Measurements from ENCODE around the gene LAT. TPM values are rescaled to one million over a fixed set of nuclear protein-coding genes. Genes with fewer than 3 reads are reported as not detected.

The LAT gene
- total RNA-seq, 1 experiment from 2014 or later, result 4.3 TPM

DNA sequence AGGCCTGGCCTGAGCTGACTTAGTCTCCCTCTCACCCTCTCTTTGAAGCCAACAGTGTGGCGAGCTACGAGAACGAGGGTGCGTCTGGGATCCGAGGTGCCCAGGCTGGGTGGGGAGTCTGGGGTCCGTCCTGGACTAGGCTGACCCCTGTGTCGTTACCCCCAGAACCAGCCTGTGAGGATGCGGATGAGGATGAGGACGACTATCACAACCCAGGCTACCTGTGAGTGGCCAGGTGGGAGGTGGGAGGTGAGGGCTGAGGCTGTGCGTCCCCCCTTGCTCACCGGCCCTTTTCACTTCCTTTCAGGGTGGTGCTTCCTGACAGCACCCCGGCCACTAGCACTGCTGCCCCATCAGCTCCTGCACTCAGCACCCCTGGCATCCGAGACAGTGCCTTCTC, 1.6 kb downstream of the LAT start:
- no peak overlapping the region for H2BK12ac ChIP-seq (ENCODE audit: insufficient read length, low read depth, low read length)
- H2BK120ac ChIP-seq (ENCODE audit: low read depth, low read length, poor library complexity, severe bottlenecking), result no peak overlapping the region
- H3K14ac ChIP-seq (ENCODE audit: insufficient read depth, low read length), result no peak overlapping the region
- Mint-ChIP-seq H3K27ac (no peak overlapping the region), H3K27me3 (ENCODE audit: low read depth) (no peaks in the 10 kb centered on the region), H3K4me1 (no peaks in the 10 kb centered on the region), H3K4me3 (no peak overlapping the region), H3K36me3 (ENCODE audit: insufficient read depth in 1 of 3, low read depth in 3 of 3) (peaks cover 10 to 26% (median 25%) of the 10 kb centered on the region in 3 experiments), H3K9me3 (peaks cover 4 to 6% of the 10 kb centered on the region in 2 experiments; a peak in 3 of 5 replicates)
- H2AFZ ChIP-seq (ENCODE audit: low read length), result no peak overlapping the region
- H3K18ac ChIP-seq (ENCODE audit: insufficient read length, low read depth, low read length), result no peak overlapping the region
- H2BK20ac ChIP-seq (ENCODE audit: low read depth, low read length, poor library complexity, severe bottlenecking), result no peak overlapping the region
- no peaks in the 10 kb centered on the region for H3K79me1 ChIP-seq (ENCODE audit: insufficient read depth, low read depth, low read length, poor library complexity, severe bottlenecking)
- no peak overlapping the region for H3K9ac ChIP-seq (ENCODE audit: extremely low read depth, insufficient read length, low read length)
- H2AK5ac ChIP-seq (ENCODE audit: insufficient read length, low read length), result no peak overlapping the region
- no peak overlapping the region for H3K4ac ChIP-seq (ENCODE audit: low read depth, low read length)
- no peak overlapping the region for H3T11ph ChIP-seq (ENCODE audit: low read length)
- H3K79me2 ChIP-seq (ENCODE audit: insufficient read depth, low read length), result no peaks in the 10 kb centered on the region
- WGBS (ENCODE audit: extremely low coverage, insufficient read length, low lambda C conversion rate), result no CpG with 5 or more reads among the region's 13 CpGs
- H3K56ac ChIP-seq (ENCODE audit: insufficient read length, low read depth, low read length), result no peak overlapping the region
- no peaks in the 10 kb centered on the region for H3K27me3 ChIP-seq (ENCODE audit: insufficient read depth, low read length)
- no peak overlapping the region for H2BK15ac ChIP-seq (ENCODE audit: low read depth, low read length)
- TF ChIP-seq CTCF (conservative IDR thresholded peaks at IDR 0.05), result no peak
- no peak overlapping the region for H2BK5ac ChIP-seq (ENCODE audit: insufficient read length, low read length)
- H3K27ac ChIP-seq (ENCODE audit: insufficient read length, low read depth, low read length), result no peak overlapping the region
- H3K23ac ChIP-seq (ENCODE audit: insufficient read length, low read depth, low read length), result no peak overlapping the region
- H4K91ac ChIP-seq (ENCODE audit: insufficient read length, low read depth, low read length), result no peak overlapping the region
- DNase-seq, result no peak
- H3K4me1 ChIP-seq (ENCODE audit: insufficient read depth, low read length), result no peaks in the 10 kb centered on the region
- H3K4me2 ChIP-seq (ENCODE audit: insufficient read depth, insufficient read length, low read length), result no peak overlapping the region
- no peaks in the 10 kb centered on the region for H3K23me2 ChIP-seq (ENCODE audit: insufficient read length, low read depth, low read length, poor library complexity, severe bottlenecking)
- H4K20me1 ChIP-seq (ENCODE audit: control insufficient read depth, insufficient read depth, insufficient read length), result no peaks in the 10 kb centered on the region
- no peaks in the 10 kb centered on the region for H3K9me3 ChIP-seq (ENCODE audit: control insufficient read depth, low read depth, low read length)
- no peak overlapping the region for H4K8ac ChIP-seq (replicated peaks; ENCODE audit: insufficient read length, low read depth, low read length)
- H4K5ac ChIP-seq (ENCODE audit: insufficient read length, low read depth, low read length), result no peak overlapping the region
